GM18861 (cell line): ENCODE measurements around the gene FKBP7.
A peak's percentile ranks its signal among the peaks of the same experiment; 100 is the strongest.
"Not testable (repeated sequence)": the region's sequence is repeated elsewhere in the genome, so short reads cannot be mapped to it uniquely, and the experiment has no call there.

Source experiments
- ATAC-seq: cut with Tn5 transposase; IDR thresholded peaks from one replicate; pipeline ENCODE4 v1.9.1; 2021; ENCODE audit not compliant: unreplicated experiment

The FKBP7 gene

GRCh38 chr2:178491612-178492011, 13.2 kb upstream of the FKBP7 start:
- no peak for ATAC-seq

- ATAC-seq: no peak
These were observed 7.0 kb upstream of the FKBP7 start for GRCh38 chr2:178485356-178485755.

DNA sequence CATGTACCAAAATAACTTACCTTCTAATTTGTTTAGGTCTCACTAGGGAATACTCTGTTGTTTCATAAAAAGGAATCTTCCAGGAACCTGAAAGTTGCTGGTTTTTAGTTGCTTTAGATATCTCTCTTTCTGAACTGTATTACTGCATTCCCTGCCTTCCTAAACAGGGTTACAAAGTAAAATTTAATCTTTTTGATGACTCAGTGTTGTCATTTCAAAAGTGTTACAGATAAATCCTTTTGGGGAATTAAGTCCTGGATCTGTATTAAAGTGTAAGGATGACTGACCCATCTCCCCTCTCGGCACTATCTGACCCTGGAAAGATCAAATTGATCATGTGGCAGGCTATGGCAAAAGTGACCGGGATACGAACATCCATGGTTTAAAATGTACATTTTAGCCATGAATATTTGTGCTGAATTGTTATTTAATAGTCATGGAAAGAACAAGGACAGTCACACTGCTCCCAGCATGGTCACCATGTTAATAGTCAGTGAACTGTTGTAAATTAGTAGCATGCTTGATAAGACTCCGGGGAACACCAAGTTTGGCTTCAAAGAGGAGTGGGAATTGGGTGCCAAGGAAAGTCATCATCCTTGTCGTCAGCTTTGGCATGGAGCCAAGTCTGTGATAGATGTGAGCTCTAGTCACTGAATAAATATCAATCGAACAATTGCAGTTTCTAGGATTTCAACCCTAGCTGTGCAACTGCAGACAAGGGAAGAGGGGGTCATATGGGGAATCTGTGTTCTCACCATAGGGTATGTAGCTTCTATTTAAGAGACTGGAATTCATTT, 6.0 kb upstream of the FKBP7 start:
- ATAC-seq: no peak

- peak; percentile 38 for ATAC-seq
These were observed 4.0 kb upstream of the FKBP7 start for GRCh38 chr2:178482437-178482836.

DNA sequence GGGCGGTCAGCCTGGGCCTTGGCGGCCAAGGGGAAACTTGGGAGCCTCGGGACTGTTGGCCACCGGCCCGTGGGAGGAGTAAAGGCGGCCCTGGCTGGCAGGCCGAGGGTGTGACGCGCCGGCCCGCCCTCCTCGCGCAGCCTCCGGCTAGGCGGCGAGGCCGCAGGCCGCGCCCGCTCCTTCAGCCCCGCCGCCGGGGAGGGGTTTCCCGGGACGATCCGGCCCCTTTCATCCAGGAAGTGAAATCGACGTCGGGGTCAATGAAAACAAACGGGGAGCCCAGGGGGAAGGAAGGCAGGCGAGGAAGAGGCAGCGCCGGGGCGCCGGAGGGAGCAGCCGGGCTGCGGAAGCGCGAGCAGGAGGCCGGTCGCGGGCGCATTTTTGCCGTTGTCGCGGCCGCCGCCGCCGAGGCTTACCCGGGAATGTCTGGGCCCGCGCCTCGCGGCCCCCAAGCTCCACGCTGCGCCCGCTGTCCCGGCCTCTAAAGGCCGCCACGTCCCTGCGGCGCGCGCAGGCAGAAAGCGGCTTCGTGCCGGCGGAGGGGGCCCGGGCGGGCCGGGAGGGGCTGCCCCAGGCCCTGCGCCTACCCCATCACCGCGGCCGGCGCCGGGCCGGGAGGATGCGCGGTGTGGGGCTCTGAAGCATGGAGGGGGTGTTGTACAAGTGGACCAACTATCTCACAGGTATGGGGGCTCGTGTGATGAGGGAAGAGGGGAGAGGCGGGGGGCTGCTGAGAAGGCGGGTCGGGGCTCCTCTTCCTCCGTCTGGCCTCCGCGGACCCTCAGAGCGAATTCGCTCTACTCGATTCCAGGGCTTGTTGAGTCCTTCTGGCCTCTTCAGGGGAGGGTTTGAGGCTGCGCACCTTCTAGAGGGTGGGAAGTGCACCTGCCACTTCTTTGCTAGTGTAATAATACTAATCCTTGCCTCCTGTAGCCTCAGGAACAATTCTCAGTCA, 2.1 kb upstream of the FKBP7 start, which contains the start of gene PLEKHA3:
Gene PLEKHA3 (plus strand): TSS at position 231 of the 955 bp plus-strand sequence. CDS start 413 bp downstream, at position 644.
- peak; percentile 53 for ATAC-seq

GRCh38 chr2:178479758-178480226, 1.4 kb upstream of the FKBP7 start:
- no peak for ATAC-seq

- ATAC-seq: no peak
These were observed 846 bp upstream of the FKBP7 start for GRCh38 chr2:178479275-178479616.

DNA sequence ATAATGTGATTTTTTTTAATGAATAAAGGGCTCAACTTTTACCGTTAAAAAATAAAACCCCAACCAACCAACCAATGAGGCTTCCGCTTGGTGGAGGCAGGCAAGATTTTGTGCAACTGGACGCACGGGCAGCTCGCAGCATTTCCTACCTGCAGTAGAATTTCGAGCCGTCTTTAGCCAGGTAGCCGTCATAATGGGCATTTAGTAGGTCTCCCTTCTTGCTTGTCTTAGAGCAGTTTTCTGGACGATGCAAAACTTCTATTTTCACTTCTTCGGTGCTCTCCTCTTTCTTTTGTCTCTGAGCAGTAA, 316 bp downstream of the FKBP7 start:
- ATAC-seq: no peak

- no peak for ATAC-seq
These were observed 814 bp downstream of the FKBP7 start for GRCh38 chr2:178477443-178478129.

- ATAC-seq: no peak
These were observed 1.9 kb downstream of the FKBP7 start for GRCh38 chr2:178476477-178476876.

DNA sequence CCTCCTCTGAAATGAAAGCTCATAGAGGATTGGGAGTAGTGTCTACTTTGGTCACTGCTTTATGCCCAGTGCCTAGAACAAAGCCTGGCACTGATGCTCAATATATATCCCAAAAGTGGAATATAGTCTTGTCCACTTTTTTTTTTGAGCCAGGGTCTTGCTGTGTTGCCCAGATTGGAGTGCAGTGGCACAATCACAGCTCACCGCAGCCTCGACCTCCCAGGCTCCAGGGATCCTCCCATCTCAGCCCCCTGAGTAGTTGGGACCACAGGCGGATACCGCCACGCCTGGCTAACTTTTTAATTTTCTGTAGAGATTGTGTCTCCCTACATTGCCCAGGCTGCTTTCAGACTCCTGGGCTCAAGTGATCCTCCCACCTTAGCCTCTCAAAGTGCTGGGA, 3.8 kb downstream of the FKBP7 start:
- ATAC-seq: no peak

GRCh38 chr2:178473931-178474330, 4.5 kb downstream of the FKBP7 start:
- ATAC-seq: no peak

GRCh38 chr2:178473373-178473772, 5.0 kb downstream of the FKBP7 start:
- no peak for ATAC-seq

GRCh38 chr2:178471313-178471712, 7.1 kb downstream of the FKBP7 start:
- not testable (repeated sequence) for ATAC-seq

- no peak for ATAC-seq
These were observed 9.1 kb downstream of the FKBP7 start for GRCh38 chr2:178469219-178469849.

DNA sequence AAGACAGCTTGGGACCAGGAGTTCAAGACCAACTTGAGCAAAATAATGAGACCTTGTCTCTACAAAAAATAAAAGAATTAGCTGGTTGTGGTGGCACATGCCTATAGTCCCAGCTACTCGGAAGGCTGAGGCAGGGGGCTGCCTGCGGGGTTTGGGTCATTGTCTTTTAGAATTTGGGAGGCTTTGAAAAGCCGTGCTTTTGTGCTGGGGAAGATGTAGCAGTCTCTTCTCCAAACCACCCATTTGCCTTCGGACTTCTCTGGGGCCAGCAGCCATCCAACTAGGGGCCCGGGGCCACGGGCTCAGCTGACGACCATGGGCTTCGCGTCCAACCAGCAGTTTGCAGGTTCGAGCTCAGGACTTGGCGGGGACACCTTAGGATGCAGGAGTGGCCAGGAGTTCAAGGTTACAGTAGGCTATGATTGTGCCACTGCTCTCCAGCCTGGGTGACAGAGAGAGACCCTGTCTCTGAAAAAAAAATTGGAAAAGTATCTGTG, 21.0 kb downstream of the FKBP7 start:
- ATAC-seq: no peak

GRCh38 chr2:178455947-178456346, 22.5 kb downstream of the FKBP7 start:
- no peak for ATAC-seq

DNA sequence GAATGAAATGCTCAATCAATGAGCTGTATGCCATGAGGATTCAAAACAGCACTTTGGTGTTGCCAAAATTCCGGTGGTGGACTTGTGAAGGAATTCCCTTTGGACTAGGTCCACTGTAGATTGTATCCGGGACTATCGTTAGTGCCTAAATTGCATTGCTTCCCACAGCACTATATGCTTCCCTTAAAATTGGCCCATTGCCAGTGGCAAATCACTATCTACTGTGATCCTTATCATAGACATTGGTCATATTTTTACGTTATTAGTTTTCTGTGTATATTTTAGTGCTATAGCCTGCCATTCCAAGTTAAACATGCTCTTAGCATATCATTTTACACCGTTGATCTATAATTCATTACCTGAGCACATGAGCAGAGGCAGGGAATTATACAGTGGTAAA, 25.5 kb downstream of the FKBP7 start:
- no peak for ATAC-seq

DNA sequence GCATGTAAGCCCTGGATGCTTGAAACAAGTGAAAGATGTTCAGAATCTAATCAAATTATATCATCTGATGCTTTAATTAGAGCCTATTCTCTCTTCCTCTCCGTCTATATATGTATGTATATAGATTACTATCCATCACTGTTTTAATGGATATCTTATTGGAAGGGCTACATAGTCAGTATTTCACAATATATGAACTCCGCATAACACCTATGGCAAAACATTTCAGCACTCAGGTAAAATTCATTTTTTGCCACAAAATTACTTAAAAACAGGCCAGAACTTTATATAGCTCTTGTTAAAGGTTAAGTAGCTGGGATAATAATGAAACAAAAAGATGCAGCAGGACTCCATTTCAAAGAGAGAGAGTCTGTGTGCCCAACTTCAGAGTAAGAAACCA, 26.1 kb downstream of the FKBP7 start:
- no peak for ATAC-seq

GRCh38 chr2:178450774-178451525, 27.4 kb downstream of the FKBP7 start, which contains the start of the genes PJVK and PRKRA:
PJVK (plus strand) TSS chr2:178451378; CDS start chr2:178453410, 2,032 bp downstream.
PRKRA (minus strand) TSS chr2:178451175; CDS start chr2:178451030, 145 bp downstream.
- ATAC-seq: peak; percentile 69
